OCI-LY3 (cell line): ENCODE data around the gene RCOR2.

Experiments used
- CTCF ChIP-seq: fragments of 200-600, 300-600 bp; sonication (generic); IDR thresholded peaks from 2 replicates; pipeline ENCODE4 v1.5.1; 2014; ENCODE audit warnings: antibody characterized with exemption, low read length, low read depth
- EZH2phosphoT487 ChIP-seq: fragments of 200-600 bp; shearing (Covaris generic); IDR thresholded peaks from 2 replicates; pipeline ENCODE4 v1.6.1; 2018; ENCODE audit warnings: antibody characterized with exemption, mixed run types, low read depth

- peak; percentile 39 for TF ChIP-seq CTCF
- no peak for TF ChIP-seq EZH2phosphoT487
These were observed 10.4 kb downstream of the RCOR2 start for GRCh38 chr11:63906585-63906984.
